ENCODE results near the gene TTLL3.
"Not testable (repeated sequence)": the region's sequence is repeated elsewhere in the genome, so short reads cannot be mapped to it uniquely, and the experiment has no call there.

TTLL3 gene

DNA sequence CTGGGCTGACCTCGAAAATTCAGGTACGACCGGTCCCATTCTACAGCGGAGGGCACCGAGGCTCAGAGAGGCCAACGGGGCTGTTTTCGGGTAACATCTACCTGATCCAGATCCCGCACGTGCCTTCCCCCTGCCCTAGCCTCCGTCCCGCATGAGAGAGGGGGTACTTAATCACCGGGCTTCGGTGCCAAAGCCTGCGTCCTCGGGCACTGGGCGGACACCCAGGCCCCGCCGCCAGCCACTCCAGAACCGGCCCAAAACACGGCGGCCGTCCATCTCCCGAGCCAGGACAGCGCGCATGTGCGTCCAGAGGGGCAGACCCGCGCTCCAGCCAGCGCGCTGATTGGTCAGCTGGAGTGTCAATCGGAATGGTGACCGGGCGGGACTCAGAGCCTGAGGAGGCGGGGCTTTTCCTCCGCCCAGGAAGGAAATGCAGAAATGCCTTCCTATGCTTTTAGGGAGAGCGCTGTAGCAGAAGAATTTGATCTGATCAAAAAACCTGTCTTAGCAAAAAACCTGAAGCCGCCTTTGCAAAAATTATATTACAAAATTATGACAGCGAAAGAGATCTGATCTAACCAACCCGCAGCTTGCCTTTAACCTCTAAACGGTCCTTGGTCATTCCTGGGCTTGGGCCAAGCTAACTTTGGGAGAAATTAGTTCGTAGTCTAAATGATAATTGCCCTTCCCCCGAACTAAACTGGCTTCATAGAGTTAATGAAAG is 33.8 kb downstream of the TTLL3 start, which contains the start of gene RPUSD3:
Gene RPUSD3, minus strand, starts transcription at position 294 of the 724 bp plus-strand sequence. Its CDS starts 18 bp downstream, at position 276.
- DNase-seq, result peak; percentile 96

DNA sequence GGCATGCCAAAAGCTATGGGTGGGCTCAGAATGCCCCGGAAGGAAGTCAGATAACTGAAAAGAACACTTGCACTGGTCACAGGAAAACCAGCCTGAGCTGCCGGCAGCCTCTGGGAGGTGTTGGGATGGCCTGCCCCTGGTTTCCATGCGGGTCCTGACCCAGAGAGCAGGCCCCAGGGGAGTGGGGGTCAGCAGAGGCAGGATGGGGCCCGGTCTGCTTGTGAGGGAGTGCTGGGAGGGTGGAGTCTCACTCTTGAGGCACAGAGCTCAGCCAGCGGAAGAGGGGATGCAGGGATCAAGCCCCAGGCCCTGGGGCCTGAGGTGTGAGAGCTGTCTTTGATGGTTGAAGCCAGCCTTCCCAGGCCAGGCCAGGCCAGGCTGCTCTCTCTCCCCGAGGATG is 36.2 kb downstream of the TTLL3 start:
- no peak for DNase-seq

DNA sequence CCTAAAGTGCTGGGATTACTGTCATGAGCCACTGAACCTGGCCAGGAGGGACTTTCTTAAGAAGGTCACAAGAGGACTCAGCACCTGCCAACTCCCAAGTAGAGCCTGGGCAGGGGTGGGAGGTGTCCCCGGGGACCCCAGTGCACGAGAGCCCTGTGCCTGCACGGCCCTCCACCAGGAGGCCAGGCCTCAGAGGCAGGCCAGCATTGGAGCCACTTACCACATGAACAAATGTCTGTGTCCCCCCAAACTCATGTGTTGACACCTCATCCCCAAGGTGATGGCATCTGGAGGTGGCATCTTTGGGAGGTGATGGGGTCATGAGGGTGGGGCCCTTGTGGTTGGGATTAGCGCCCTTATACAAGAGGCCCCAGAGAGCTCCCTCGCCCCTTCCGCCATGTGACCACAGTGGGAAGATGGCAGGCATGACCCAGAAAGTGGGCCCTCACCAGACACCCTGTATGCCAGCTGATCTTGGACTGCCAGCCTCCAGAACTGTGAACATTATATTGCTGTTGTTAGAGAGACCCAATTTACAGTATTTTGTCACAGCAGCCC is 36.9 kb downstream of the TTLL3 start:
- DNase-seq, result no peak

DNA sequence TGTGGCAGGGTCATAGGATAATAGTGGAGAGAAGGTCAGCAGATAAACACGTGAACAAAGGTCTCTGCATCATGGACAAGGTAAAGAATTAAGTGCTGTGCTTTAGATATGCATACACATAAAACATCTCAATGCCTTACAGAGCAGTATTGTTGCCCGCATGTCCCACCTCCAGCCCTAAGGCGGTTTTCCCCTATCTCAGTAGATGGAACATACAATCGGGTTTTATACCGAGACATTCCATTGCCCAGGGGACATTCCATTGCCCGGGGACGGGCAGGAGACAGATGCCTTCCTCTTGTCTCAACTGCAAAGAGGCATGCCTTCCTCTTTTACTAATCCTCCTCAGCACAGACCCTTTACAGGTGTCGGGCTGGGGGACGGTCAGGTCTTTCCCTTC is 37.8 kb downstream of the TTLL3 start:
- not testable (repeated sequence) for DNase-seq

DNA sequence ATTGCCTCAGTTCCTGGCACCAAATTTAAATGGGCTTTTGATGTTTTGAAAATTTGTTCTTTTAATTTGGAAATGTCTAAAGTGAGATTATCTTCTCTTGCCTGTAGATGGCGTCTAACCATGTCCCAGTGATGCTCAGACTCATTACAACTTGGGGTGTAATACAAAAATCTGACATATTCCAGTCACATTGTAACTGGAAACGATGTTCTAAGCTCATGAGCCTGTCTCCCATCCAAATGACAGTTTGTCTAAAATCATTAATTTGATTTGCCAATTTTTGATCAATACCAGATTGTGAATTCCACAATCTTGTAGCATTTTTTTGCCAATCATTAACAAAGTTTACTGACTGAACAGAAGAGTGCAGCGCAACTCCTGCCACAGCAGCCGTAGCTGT is 38.8 kb downstream of the TTLL3 start:
- DNase-seq, result not testable (repeated sequence)

DNA sequence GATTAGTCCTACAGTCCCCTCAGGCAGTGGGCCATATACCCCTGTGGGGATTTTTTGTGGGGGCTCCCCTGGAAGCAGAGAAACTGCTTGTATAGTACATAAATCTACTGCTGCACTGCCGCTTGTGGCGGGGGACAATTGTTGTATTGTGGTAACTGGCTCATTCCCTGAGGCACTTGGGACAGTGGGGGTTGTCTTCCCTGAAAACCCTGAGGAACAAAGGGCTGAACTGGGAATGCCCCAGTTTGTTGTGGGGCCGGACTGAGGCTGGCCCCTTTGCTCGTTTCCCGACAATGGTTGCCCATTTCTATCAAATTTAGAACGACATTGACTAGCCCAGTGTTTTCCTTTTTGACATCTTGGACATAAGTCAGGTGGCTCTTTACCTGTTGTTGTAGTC is 41.3 kb downstream of the TTLL3 start:
- not testable (repeated sequence) for DNase-seq

DNA sequence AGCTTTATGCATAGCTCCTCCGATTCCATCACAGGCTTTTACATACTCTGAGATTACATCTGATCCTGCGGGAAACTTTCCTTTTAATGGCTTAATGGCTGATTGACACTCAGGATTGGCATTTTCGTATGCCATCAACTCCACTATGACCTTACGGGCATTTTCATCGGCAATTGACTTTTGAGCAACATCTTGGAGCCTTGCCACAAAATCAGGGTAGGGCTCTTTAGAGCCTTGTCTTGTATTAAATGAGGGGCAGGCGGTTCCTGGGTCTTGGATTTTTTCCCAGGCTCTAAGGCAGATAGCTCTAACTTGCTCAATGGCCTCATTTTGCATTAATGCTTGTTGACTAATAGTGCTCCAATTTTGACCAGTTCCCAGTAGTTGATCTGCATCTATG is 41.9 kb downstream of the TTLL3 start:
- not testable (repeated sequence) for DNase-seq

DNA sequence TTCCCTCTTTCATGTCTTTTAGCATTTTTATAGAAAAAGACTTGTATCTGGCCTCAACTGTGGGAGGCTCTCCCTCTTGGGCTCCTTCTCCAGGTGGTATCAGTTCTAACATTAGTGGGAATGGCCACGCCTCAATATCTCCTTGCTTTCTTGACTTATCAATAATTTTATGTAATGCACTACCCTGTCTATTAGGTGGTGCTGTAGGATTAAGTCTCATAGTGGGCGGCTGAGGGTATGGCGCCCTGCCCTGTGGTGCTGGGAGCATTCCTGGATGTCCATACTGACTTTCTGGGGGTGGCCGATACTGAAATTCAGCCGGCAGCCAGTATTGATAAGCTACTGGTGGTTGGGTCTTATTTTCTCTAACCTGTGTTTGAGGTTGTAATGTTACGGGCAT is 42.5 kb downstream of the TTLL3 start:
- DNase-seq, result no peak

DNA sequence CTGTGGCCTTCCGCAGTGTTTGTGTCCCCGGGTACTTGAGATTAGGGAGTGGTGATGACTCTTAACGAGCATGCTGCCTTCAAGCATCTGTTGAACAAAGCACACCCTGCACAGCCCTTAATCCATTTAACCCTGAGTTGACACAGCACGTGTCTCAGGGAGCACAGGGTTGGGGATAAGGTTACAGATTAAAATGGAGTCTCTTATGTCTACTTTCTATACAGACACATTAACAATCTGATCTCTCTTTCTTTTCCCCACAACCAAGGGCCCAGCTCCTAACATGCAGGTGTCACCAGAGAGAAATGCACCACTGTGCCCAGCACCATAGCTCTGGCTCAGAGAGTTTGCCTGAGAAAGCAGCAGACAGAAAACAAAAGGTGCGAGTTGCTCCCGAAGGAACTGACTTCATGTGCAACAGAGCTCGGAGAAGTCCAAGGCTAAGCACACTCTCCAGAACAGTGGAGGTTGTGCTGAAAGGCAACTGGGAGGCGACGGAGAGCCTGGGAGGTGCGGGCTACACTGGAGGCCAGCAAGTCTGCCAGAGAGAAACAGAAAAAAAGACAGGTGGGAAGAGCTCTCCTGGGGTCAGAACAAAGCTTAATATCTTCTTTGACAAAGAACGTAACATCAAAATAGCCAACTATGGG is 44.4 kb downstream of the TTLL3 start:
- not testable (repeated sequence) for DNase-seq

DNA sequence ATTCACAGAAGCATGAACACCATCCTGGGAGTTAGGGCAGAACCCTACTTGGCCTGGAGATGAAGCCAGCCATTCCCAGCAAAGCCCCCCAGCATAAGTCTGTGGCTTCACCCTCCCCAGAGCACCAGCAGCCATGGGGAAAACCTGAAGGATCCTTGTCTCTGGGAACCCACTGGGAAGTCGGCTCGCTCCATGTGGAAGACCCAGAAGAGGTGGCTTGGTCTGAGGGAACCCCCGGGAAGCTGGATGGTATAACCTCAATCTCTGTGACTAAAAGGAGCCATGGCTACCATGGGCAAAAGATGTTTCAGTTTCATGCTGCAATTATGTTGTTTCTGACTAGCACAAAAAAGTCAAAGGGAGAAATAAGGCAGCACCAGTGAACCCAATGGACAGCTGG is 45.5 kb downstream of the TTLL3 start:
- DNase-seq, result no peak

DNA sequence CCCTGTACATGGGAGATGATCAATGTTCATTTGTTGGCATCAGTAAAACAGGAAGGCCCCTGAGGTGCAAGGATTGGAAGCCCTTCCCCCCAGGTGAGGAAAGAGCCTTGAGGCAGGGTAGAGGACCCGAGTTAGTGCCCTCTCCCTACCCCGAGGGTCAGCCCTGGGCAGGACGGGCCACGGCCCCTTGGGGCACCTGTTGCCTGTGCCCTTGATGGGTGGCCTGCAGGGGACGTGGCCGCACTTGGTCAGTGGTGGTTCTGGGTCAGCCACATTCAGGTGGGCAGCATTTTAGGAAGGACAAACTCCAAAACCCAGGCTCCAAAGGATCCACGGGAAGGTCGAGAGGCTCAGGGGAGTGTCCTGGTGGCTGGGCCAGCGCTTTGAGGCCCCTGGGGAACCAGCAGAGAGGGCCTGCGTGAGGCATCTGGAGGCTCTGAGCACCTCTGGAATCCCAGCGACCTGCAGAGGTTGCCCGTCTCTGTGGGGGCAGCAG is 49.5 kb downstream of the TTLL3 start:
- no peak for DNase-seq

DNA sequence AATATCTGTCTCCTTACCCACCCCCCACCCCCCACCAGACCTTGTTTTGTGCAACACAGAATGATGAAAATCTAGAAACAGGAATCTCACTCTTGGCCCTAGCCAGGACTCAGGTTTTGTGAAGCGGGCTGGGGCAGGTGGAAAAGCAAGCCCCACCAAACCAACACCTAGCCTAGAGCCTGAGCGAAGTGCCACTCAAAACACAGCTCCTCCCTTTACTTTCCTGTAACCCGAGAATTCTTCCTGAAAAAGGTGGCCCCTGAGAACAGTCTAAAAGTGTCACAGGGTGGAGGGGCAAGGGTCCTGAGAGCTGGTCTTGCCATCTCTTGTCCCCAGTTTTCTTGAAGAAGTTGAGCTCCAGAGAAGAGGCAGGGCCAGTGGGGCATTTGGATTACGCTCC is 51.1 kb downstream of the TTLL3 start:
- no peak for DNase-seq

DNA sequence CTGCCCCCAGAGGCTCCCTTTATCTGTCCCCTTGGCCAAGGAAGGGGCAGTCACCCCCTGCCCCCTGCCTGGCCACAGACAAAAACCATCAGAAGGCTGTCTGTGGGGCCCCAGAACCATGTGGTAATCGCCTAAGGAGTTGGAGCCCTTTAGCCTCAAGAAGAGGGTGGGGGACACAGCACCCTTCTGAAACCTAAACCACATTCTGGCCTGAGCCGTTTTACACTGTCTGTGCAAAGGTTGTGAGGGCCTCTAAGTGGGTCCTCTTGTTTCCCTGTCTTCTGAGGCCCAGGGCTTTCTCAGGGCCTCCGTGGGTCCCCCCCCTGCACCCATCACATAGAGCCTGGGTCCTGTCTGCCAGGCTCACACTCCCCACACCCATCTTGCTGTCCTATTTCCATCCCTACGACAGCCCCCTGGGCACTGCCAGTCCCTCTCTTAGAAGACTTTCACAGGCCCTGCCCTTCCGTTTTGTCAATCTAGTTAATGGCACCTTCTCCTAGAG is 51.6 kb downstream of the TTLL3 start:
- no peak for DNase-seq

DNA sequence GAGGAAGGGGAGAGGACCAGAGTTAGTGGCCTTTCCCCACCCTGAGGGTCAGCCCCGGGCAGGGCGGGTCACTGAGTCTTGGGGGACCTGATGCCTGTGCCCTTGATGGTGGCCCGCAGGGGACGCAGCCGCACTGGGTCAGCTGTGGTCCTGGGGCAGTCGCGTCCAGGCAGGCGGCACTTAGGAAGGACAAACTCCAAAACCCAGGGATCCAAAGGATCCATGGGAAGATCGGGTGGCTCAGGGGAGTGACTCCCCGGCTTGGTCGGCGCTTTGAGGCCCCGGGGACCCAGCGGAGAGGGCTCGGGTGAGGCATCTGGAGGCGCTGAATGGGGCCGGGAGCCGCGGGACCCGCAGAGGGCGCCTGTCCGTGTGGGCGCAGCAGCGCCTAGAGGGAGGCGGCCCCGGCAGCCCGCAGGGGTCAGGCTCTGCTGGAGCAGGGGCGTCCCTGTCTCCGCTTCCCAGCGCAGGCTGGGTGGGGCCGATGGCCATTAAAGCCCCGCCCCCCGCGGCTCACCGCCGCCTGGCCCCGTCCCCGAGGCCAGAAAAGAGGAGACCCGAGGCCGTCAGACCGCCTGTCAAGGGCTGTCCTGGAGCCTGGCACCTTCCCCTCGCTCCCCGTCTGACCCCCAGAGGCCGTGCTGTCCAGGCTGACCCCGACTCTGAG is 52.5 kb downstream of the TTLL3 start:
- peak; percentile 44 for DNase-seq

DNA sequence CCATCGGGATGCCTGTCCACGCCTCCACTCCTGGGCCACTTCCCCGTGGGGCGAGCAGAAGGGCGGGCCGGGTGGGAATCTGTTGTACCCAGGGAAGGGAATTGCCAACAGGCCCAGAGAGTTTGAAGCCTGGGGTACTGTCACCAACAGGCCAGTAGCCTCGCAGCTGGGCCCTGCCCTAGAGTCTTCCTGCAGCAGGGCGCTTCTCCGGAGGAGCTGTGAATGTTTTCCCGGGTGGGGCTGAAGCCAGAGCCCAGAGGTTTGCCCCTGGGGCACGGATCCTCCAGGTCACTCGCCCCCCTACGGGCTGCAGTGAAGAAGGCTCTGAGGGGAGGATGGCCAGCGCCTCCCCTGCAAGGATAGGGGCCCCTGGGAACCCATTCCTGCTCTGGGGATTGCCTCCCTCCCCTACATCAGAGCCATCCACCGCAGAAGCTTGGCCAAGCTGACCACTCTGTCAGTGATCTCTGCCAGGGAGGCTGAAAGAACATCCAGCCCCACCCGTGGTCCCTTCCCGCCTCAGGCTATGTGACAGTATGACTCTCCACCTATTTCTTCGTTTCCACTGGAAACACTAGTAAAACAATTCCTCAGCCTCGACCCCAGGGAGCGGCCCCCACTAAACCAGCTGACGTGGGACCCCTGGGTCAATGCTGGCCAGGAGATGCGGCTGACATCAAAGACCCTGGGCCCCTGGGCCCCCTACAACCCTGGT is 53.2 kb downstream of the TTLL3 start:
- DNase-seq, result no peak

DNA sequence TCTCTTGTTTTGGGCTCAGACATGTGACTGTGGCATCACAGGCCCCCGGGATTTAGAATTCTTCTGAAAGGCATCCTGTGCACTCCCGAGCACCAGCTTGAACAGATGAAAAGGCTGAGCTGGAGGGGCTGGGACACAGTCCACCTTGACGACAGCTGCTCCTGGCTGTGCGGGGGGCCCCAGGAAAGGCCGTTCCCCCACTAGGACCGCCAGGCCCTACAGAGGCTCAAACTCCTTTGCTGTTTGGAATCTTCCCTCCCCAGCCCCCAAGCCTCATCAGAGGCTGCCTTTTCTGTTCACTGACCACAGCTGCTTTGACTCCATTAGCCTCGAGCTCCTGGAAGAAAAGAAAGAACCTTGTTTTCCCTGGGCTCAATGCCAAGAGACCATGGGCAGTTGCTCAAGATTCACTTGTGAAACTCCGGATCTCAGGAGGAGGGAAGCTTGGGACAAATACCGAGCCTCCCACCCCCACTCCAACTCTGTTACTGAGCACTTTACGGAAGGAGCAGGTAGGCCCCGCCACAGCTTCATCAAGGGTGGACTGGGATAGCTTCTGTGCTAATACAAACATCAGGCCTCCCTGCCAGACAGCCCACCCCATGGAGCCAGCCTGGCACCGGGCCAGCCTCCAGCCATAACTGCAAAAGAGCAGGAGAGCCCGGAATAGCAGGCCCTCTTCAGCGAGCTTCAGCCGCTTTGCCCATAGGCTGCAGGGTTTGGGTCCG is 54.3 kb downstream of the TTLL3 start:
- DNase-seq, result peak; percentile 61

DNA sequence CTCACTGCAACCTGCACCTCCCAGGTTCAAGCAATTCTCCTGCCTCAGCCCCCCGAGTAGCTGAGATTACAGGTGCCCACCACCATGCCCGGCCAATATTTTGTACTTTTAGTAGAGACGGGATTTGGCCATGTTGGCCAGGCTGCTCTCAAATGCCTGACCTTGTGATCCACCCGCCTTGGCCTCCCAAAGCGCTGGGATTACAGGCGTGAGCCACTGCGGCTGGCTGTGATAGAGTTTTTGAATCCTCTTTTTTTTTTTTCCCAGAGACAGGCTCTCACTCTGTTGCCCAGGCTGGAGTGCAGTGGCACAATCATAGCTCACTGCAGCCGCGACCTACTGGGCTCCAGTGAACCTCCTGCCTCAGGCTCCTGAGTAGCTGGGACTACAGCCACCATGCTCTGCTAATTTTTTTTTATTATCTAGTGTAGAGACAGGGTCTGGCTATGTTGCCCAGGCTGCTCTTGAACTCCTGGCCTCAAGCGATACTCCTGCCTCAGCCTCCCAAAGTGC is 55.1 kb downstream of the TTLL3 start:
- not testable (repeated sequence) for DNase-seq

DNA sequence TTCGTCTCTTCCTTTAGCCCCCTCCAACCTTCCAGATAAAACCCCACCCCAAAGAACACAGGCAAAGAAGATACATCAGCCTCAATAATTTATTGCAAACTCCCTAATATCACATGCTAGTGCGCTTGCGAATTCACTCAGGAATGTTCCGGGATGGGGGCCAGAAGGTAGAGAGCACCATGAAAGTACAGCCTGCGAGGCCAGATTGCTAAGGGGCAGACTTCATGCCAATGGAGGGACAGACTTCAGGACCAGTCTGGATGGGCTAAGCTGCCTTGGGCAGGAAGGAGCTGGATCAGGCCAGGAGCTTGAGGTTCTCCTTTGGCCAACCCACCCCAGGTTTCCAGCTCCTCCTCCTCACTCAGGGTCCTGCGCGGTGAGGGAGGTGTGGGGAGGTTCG is 56.6 kb downstream of the TTLL3 start:
- no peak for DNase-seq

DNA sequence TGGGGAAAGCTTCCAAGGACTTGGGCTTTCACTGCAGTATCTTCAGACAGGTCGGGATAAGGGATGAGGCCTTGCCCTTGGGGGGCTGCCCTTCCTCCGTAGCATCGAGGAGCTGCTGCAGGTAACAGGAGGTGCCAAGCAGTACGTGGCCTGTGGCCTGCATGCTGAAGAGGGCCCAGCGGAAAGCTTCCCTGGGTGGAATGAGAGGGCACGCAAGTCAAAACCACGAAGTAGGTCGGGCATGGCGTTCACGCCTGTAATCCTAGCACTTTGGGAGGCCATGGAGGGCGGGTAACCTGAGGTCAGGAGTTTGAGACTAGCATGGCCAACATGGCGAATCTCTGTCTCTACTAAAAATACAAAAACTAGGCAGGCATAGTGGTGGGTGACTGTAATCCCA is 57.0 kb downstream of the TTLL3 start:
- DNase-seq, result no peak

DNA sequence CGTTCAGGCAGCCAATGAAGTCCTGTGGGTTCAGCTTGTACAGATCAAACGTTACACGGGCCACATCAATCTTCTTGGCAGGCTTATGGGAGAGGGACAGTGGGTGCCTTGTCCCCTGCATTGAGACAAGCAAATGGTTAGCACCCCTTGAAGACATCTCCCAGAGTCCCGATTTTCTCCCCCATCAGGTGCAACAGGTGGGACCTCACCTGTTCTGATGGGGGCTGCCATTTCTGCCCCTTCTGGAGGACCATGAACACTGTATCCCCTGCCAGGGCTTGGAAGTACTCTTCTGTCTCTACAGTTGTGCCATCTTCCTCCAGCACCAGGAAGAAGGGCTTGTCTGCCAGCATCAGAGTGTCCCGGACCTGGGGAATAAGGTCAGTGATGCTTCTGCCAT is 59.9 kb downstream of the TTLL3 start:
- DNase-seq, result no peak

DNA sequence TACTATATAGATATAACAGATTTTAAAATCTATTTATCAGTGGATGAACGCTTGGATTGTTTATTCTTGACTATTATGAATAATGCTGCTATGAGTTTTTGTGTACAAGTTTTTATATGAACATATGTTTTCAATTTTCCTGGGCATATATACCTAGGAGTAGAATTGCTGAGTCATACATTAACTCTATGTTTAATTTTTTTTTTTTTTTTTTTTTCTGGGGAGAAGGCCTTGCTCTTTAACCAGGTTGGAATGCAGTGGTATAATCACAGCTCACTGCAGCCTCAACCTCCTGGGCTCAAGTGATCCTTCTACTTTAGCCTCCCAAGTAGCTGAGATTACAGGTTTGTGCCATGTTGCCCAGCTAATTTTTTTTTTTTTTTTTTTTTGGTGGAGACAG is 60.9 kb downstream of the TTLL3 start:
- no peak for DNase-seq

DNA sequence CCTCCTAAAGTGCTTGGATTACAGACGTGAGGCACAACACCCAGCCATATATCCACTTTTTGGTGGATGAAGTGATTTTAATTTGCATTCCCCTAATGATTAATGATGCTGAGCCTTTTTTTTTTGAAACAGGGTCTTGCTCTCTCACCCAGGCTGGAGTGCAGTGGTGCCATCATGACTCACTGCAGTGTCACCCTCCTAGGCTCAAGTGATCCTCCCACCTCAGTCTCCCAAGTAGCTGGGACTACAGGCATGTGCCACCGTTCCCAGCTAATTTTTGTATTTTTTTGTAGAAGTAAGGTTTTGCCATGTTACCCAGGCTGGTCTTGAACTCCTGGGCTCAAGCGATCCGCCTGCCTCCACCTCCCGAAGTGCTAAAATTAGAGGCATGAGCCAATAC is 62.0 kb downstream of the TTLL3 start:
- DNase-seq, result not testable (repeated sequence)

Data from inflammatory macrophage treated with lipopolysaccharide for 4 hours (primary cell).